Medulla oblongata (tissue), 1 donor: ENCODE measurements around the gene TGFBR3L.
"Not testable (repeated sequence)": the region's sequence is repeated elsewhere in the genome, so short reads cannot be mapped to it uniquely, and the experiment has no call there.

Experiments
- DNase-seq: peaks from one replicate; pipeline ENCODE4 v3.0.0-alpha.2; 2015; ENCODE audit errors: extremely low spot score

Gene TGFBR3L

GRCh38 chr19:7917267-7918061 lies 2.8 kb downstream of the TGFBR3L start:
- no peak for DNase-seq

- not testable (repeated sequence) for DNase-seq
Observed at GRCh38 chr19:7918062-7918614, 3.5 kb downstream of the TGFBR3L start.

GRCh38 chr19:7918615-7919421 lies 4.2 kb downstream of the TGFBR3L start:
- DNase-seq, result no peak

GRCh38 chr19:7919610-7920518 lies 5.2 kb downstream of the TGFBR3L start, which contains the start of gene SNAPC2:
SNAPC2 (plus strand) TSS chr19:7920338; CDS start chr19:7920367, 29 bp downstream.
- DNase-seq, result peak; percentile 85

GRCh38 chr19:7920519-7921301 lies 6.1 kb downstream of the TGFBR3L start:
- DNase-seq, result peak; percentile 98

- no peak for DNase-seq
Observed at GRCh38 chr19:7921302-7921966, 6.8 kb downstream of the TGFBR3L start.

GRCh38 chr19:7921967-7922835 lies 7.6 kb downstream of the TGFBR3L start:
- no peak for DNase-seq

GRCh38 chr19:7922836-7923195 lies 8.2 kb downstream of the TGFBR3L start:
- DNase-seq, result no peak

- DNase-seq, result no peak
Observed at GRCh38 chr19:7923295-7924191, 8.9 kb downstream of the TGFBR3L start.

GRCh38 chr19:7924241-7924640 lies 9.6 kb downstream of the TGFBR3L start:
- DNase-seq, result no peak

GRCh38 chr19:7924651-7925170 lies 10.1 kb downstream of the TGFBR3L start:
- no peak for DNase-seq

- peak; percentile 21 for DNase-seq
Observed at GRCh38 chr19:7925171-7925851, 10.7 kb downstream of the TGFBR3L start.

GRCh38 chr19:7926021-7926726 lies 11.5 kb downstream of the TGFBR3L start, which contains the start of gene CTXN1:
CTXN1 (minus strand) TSS chr19:7926135; CDS start chr19:7925538, 597 bp downstream.
- DNase-seq, result peak; percentile 20

GRCh38 chr19:7926727-7927604 lies 12.3 kb downstream of the TGFBR3L start:
- DNase-seq, result no peak

- DNase-seq, result no peak
Observed at GRCh38 chr19:7927605-7928333, 13.1 kb downstream of the TGFBR3L start.
